Fibroblast of skin of scalp (primary cell): ENCODE data around the gene TOM1L1.

Experiments
- DNase-seq: peaks from one replicate; pipeline ENCODE4 v3.0.0-alpha.2; 2013

Gene TOM1L1

GRCh38 chr17:54898576-54898975 is 2.1 kb upstream of the TOM1L1 start:
- peak; percentile 15 for DNase-seq

DNA sequence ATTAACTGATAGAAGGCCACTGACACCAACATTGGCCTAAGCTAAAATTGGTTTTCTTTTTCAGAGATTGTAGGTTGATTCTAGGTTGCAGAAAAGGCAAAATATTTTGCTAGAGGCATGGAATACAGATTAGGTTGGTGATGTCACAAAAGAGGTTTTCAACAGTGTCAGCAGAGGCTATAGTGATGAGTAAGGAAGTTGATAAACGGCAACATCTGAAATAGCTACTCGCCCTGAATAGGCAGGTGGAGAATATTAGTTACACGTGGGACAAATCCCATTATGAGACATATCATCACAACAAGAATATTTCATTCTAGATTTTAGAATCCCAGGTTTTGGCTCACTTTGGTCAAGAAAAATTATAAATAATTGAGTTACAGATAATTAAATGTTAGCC is 1.5 kb upstream of the TOM1L1 start:
- no peak for DNase-seq

GRCh38 chr17:54899721-54900456 is 763 bp upstream of the TOM1L1 start:
- DNase-seq: no peak

- DNase-seq: peak; percentile 63
Measured at GRCh38 chr17:54901230-54901822, 674 bp downstream of the TOM1L1 start.

- no peak for DNase-seq
Measured at GRCh38 chr17:54902017-54902416, 1.4 kb downstream of the TOM1L1 start.

GRCh38 chr17:54902611-54903010 is 2.0 kb downstream of the TOM1L1 start:
- DNase-seq: no peak

DNA sequence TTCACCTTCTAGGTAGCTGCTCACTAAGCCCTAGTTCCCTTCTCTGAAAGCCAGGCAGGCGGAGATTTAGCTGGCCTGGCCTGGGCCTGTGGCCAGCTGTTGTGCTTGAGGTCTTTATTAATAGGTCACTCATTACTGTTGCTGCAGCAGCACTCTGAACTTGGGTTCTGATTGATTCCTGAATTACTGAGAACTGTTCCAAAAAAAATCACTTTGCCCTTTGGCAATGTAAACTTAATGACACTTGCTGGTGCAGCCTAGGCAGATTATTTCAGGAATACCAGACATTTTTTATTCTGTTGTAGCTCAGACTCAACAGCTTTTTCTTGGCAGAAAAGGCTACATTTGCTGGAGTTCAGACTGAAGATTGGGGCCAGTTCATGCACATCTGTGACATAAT is 2.7 kb downstream of the TOM1L1 start:
- peak; percentile 5 for DNase-seq

- no peak for DNase-seq
Measured at GRCh38 chr17:54906683-54907082, 6.0 kb downstream of the TOM1L1 start.

DNA sequence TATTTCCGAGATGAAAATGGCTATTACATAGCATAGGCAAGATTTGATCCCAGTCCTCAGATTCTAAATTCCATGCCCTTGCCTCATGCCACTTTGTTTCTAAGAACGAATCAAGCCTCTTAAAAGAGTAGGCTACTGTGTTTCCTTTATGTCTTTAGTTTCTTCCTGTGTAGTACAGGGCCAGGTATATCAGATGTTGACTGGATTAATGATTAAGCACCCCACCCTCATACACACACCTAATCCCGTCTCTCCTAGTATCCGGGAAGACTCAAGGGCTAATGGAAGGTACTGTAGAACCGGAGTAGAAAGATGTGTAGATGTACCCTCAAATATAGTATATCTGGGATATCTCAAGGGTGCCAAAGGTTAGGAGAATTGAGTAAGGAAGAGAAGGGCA is 6.7 kb downstream of the TOM1L1 start:
- DNase-seq: no peak

DNA sequence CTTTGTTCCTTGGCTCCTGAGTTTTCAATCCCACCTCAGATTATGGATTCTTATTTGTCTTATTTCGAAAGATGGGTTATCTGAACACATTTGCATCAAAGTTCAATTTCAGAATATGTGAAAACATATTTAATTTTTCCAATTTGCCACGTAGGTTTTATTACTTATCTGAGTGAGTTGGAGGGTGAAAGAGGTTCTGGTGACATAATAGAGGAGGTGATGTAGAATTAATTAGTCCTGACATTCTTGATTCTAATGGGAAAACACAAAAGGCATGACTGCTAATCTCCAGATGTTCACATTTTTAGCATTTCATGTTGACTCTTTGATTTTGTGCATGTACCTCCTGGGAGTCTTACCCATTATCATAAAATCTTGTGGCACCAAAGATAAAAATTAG is 9.1 kb downstream of the TOM1L1 start:
- no peak for DNase-seq

- no peak for DNase-seq
Measured at GRCh38 chr17:54916721-54917120, 16.1 kb downstream of the TOM1L1 start.

GRCh38 chr17:54919425-54919824 is 18.8 kb downstream of the TOM1L1 start:
- DNase-seq: no peak

- DNase-seq: no peak
Measured at GRCh38 chr17:54920819-54921218, 20.2 kb downstream of the TOM1L1 start.

- DNase-seq: no peak
Measured at GRCh38 chr17:54924405-54924804, 23.8 kb downstream of the TOM1L1 start.

GRCh38 chr17:54927525-54927924 is 26.9 kb downstream of the TOM1L1 start:
- DNase-seq: no peak

GRCh38 chr17:54932711-54933110 is 32.1 kb downstream of the TOM1L1 start:
- no peak for DNase-seq

DNA sequence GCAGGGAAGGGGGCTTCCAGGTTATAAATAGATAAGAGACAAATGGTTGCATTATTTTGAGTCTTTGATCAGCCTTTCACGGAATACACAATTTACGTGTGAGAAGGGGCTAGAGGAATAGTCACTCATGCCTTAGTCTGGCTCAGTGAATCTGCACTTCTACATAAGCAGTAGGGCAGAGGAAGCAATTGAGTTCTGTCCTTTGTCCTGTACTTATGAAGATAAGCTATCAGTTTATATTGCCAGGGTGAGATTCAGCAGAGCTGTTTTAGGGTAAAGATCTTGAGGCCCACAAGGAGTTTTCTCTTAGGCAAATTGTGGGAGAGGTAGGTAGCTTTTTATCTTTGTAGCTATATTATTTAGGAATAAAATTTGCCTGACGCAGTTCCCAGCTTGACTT is 33.3 kb downstream of the TOM1L1 start:
- DNase-seq: no peak

GRCh38 chr17:54935471-54935870 is 34.8 kb downstream of the TOM1L1 start:
- no peak for DNase-seq

DNA sequence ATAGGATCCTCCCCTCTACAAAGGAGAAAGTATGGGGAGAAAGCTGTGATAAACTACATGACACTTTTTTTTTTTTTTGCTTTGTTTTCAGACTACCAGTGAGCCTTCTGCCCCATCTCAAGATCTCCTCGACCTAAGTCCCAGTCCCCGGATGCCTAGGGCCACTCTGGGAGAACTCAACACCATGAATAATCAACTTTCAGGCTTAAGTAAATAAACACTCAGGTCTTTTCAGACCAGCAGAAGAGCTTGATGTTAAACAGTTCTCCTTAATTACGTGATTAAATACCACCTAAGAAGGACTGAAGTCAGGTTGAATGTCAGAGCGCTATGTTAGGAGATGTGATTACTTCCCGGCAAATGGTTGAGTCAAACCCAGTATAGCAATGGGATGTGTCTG is 36.4 kb downstream of the TOM1L1 start:
- no peak for DNase-seq

GRCh38 chr17:54937426-54937825 is 36.8 kb downstream of the TOM1L1 start:
- DNase-seq: no peak

- DNase-seq: no peak
Measured at GRCh38 chr17:54941285-54941684, 40.6 kb downstream of the TOM1L1 start.

GRCh38 chr17:54944796-54945195 is 44.1 kb downstream of the TOM1L1 start:
- DNase-seq: peak; percentile 65

- no peak for DNase-seq
Measured at GRCh38 chr17:54945231-54945630, 44.6 kb downstream of the TOM1L1 start.

DNA sequence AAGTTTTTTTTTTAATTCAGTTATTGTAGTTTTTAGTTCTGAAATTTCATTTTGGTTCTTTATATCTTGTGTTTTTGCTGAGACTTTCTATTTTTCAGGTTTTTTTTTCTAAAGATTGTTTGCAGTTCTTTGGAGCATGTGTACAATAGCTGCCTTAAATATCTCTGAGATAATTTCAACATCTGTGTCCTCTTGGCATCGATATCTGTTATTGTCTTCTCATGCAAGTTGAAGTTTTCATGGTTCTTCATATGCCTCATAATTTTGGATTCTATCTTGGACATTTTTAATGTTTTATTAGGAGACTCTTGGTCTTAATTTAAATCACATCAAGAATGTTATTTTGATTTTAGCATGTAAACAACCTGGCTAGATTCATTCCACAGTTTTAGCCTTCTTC is 45.0 kb downstream of the TOM1L1 start:
- no peak for DNase-seq

- DNase-seq: no peak
Measured at GRCh38 chr17:54947396-54947795, 46.7 kb downstream of the TOM1L1 start.
